ENCODE measurements around the gene METTL27. TPM values are rescaled to one million over a fixed set of nuclear protein-coding genes. Genes with fewer than 3 reads are reported as not detected.
A peak's percentile ranks its signal among the peaks of the same experiment; 100 is the strongest.
"Not testable (repeated sequence)": the region's sequence is repeated elsewhere in the genome, so short reads cannot be mapped to it uniquely, and the experiment has no call there.

METTL27 gene
- polyA plus RNA-seq, 2 donors, result 0.45 to 1.1 TPM

DNA sequence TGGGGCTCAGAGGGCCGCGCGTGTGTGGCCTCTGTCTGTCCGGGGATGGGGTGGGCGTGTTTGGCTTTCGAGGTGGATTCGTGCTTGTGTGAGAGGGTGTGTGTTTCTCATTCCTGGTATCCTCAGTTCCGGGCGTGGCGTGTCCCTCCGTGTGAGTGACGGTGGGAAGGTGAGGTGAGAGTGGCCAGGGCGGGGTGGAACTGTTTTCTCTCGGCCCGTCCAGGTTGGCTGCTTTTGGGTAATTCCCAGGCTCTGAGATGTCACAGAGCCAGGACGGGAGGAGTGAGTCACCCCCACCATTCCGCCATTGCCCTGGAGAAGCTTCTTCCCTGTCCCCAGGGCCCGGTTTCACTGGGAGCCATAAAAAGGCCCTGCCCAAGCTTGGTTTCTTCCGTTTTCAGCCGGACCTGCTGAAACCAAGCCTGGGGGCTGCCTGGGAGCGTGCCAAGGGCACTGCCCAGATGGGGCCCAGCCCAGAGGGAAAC, 32.8 kb downstream of the METTL27 start:
- 57 to 60% methylated on average over 21 of the region's 21 CpGs for WGBS, 2 donors
- no peaks in the 10 kb centered on the region for H3K27me3 ChIP-seq (ENCODE audit: control insufficient read depth in 1 of 2, insufficient read depth in 2 of 2, low read length in 2 of 2)

DNA sequence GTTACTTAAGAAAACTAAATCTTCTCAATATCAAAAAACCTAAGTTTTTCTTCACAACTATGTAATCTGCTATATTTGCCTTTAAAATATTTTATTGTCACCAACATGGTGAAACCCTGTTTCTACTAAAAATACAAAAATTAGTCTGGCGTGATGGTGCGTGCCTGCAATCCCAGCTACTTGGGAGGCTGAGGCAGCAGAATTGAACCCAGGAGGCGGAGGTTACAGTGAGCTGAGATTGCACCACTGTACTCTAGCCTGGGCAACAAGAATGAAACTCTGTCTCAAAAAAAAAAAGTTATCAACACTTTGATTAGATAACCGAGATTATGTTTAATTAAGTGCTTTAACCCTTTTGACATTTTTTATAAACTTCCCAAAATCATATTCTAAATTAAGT, 39.9 kb downstream of the METTL27 start:
- no peak overlapping the region for H3K27ac ChIP-seq (ENCODE audit: low read depth in 2 of 2, low read length in 1 of 2)
- no peaks in the 10 kb centered on the region for H3K36me3 ChIP-seq (ENCODE audit: control insufficient read depth in 2 of 2, insufficient read depth in 2 of 2, low read length in 1 of 2)
- no peaks in the 10 kb centered on the region for H3K4me1 ChIP-seq (ENCODE audit: control insufficient read depth in 2 of 2, insufficient read depth in 2 of 2, low read length in 1 of 2)
- WGBS, 2 donors, result 72 to 90% methylated on average over 4 of the region's 4 CpGs
- no peak overlapping the region for H3K4me3 ChIP-seq (ENCODE audit: low read depth in 1 of 2, low read length in 2 of 2)
- no peaks in the 10 kb centered on the region for H3K9me3 ChIP-seq (ENCODE audit: control insufficient read depth in 2 of 2, insufficient read depth in 1 of 2, low read depth in 1 of 2, low read length in 1 of 2)
- no peaks in the 10 kb centered on the region for H3K27me3 ChIP-seq (ENCODE audit: control insufficient read depth in 1 of 2, insufficient read depth in 2 of 2, low read length in 2 of 2)

More for the DNA sequence above, 32.8 kb downstream of the METTL27 start:
- H3K4me3 ChIP-seq (ENCODE audit: low read depth in 1 of 2, low read length in 2 of 2), result no peak overlapping the region
- H3K4me1 ChIP-seq (ENCODE audit: control insufficient read depth in 2 of 2, insufficient read depth in 2 of 2, low read length in 1 of 2), result peaks cover 0 to 3% of the 10 kb centered on the region in 2 donors
- no peaks in the 10 kb centered on the region for H3K36me3 ChIP-seq (ENCODE audit: control insufficient read depth in 2 of 2, insufficient read depth in 2 of 2, low read length in 1 of 2)
- peak overlapping the region; percentile 41 to 75 for H3K27ac ChIP-seq (ENCODE audit: low read depth in 2 of 2, low read length in 1 of 2)
- no peaks in the 10 kb centered on the region for H3K9me3 ChIP-seq (ENCODE audit: control insufficient read depth in 2 of 2, insufficient read depth in 1 of 2, low read depth in 1 of 2, low read length in 1 of 2)

DNA sequence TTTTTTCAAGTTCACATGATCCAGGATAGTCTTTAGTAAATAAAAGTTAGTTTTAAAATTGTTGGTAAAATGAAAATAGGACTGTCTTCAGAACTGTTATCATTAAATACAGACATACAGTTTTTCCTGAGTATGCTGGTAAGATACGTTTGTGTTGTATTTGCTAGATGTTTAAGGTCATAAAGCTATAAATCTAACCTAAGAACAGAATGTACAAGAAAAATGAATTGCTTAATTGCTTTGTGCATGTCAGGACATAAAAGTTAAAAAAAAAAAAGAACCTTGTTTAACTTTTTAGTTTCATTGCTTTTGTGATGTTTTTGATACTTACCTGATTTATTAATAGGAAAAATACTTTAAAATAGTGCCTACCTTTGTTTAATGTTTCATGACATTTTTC, 40.7 kb downstream of the METTL27 start:
- H3K36me3 ChIP-seq (ENCODE audit: control insufficient read depth in 2 of 2, insufficient read depth in 2 of 2, low read length in 1 of 2), result no peaks in the 10 kb centered on the region
- no peaks in the 10 kb centered on the region for H3K4me1 ChIP-seq (ENCODE audit: control insufficient read depth in 2 of 2, insufficient read depth in 2 of 2, low read length in 1 of 2)
- H3K9me3 ChIP-seq (ENCODE audit: control insufficient read depth in 2 of 2, insufficient read depth in 1 of 2, low read depth in 1 of 2, low read length in 1 of 2), result no peaks in the 10 kb centered on the region
- 40 to 45% methylated on average over 1 of the region's 1 CpG for WGBS, 2 donors
- no peaks in the 10 kb centered on the region for H3K27me3 ChIP-seq (ENCODE audit: control insufficient read depth in 1 of 2, insufficient read depth in 2 of 2, low read length in 2 of 2)
- H3K4me3 ChIP-seq (ENCODE audit: low read depth in 1 of 2, low read length in 2 of 2), result no peak overlapping the region
- H3K27ac ChIP-seq (ENCODE audit: low read depth in 2 of 2, low read length in 1 of 2), result no peak overlapping the region

DNA sequence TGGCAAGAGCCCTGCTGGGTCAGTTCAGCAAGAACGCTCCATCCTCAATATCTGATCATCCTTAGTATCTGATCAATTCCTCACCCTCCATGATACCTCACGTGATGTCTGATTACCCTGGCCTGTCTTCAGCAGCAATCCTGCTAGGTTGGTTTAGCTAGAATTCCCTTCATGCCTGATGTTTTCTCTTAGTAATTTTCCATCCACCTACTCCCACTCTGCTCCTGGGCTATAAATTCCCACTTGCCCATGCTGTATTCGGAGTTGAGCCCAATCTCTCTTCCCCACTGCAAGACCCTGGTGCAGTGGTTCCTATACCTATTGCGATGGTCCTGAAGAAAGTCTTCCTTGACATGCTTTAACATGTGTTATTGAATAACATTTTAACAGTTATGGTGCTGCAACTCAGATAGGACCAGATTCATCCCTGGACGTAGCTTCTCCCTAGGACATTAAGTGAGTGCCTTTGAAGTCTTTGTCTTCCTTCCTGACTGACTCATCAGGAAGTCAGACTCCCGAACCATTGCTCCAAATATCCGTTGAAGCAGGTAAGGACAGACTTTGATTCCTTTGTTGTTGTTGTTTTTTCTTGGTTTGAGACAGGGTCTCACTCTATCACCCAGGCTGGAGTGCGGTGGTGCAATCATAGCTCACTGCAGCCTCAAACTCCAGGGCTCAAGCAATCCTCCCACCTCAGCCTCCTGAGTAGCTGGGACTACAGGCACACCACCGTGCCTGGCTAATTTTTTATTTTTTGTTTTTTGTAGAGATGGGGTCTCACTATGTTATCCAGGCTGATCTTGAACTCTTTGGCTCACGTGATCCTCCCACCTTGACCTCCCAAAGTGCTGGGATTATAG, 42.8 kb downstream of the METTL27 start:
- no peaks in the 10 kb centered on the region for H3K27me3 ChIP-seq (ENCODE audit: control insufficient read depth in 1 of 2, insufficient read depth in 2 of 2, low read length in 2 of 2)
- H3K4me3 ChIP-seq (ENCODE audit: low read depth in 1 of 2, low read length in 2 of 2), result no peak overlapping the region
- WGBS, 2 donors, result 59 to 69% methylated on average over 10 of the region's 10 CpGs

DNA sequence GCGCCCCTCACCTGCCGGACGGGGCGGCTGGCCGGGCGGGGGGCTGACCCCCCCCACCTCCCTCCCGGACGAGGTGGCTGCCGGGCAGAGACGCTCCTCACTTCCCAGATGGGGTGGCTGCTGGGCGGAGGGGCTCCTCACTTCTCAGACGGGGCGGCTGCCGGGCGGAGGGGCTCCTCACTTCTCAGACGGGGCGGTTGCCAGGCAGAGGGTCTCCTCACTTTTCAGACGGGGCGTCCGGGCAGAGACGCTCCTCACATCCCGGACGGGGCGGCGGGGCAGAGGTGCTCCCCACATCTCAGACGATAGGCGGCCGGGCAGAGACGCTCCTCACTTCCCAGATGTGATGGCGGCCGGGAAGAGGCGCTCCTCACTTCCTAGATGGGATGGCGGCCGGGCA, 45.1 kb downstream of the METTL27 start:
- H3K4me3 ChIP-seq (ENCODE audit: low read depth in 1 of 2, low read length in 2 of 2); H3K9me3 ChIP-seq (ENCODE audit: control insufficient read depth in 2 of 2, insufficient read depth in 1 of 2, low read depth in 1 of 2, low read length in 1 of 2): not testable (repeated sequence)
- WGBS, 2 donors, result 95 to 98% methylated on average over 20 to 31 of the region's 34 CpGs

More for the DNA sequence above, 42.8 kb downstream of the METTL27 start:
- no peaks in the 10 kb centered on the region for H3K9me3 ChIP-seq (ENCODE audit: control insufficient read depth in 2 of 2, insufficient read depth in 1 of 2, low read depth in 1 of 2, low read length in 1 of 2)
- H3K27ac ChIP-seq (ENCODE audit: low read depth in 2 of 2, low read length in 1 of 2), result no peak overlapping the region
- no peaks in the 10 kb centered on the region for H3K36me3 ChIP-seq (ENCODE audit: control insufficient read depth in 2 of 2, insufficient read depth in 2 of 2, low read length in 1 of 2)
- no peaks in the 10 kb centered on the region for H3K4me1 ChIP-seq (ENCODE audit: control insufficient read depth in 2 of 2, insufficient read depth in 2 of 2, low read length in 1 of 2)

DNA sequence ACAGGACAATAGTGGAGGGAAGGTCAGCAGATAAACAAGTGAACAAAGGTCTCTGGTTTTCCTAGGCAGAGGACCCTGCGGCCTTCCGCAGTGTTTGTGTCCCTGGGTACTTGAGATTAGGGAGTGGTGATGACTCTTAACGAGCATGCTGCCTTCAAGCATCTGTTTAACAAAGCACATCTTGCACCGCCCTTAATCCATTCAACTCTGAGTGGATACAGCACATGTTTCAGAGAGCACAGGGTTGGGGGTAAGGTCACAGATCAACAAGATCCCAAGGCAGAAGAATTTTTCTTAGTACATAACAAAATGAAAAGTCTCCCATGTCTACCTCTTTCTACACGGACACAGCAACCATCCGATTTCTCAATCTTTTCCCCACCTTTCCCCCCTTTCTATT, 45.7 kb downstream of the METTL27 start:
- H3K4me1 ChIP-seq (ENCODE audit: control insufficient read depth in 2 of 2, insufficient read depth in 2 of 2, low read length in 1 of 2); H3K36me3 ChIP-seq (ENCODE audit: control insufficient read depth in 2 of 2, insufficient read depth in 2 of 2, low read length in 1 of 2); H3K9me3 ChIP-seq (ENCODE audit: control insufficient read depth in 2 of 2, insufficient read depth in 1 of 2, low read depth in 1 of 2, low read length in 1 of 2); H3K4me3 ChIP-seq (ENCODE audit: low read depth in 1 of 2, low read length in 2 of 2); H3K27ac ChIP-seq (ENCODE audit: low read depth in 2 of 2, low read length in 1 of 2); H3K27me3 ChIP-seq (ENCODE audit: control insufficient read depth in 1 of 2, insufficient read depth in 2 of 2, low read length in 2 of 2): not testable (repeated sequence)
- WGBS, 2 donors, result 73 to 81% methylated on average over 3 of the region's 6 CpGs

More for the DNA sequence above, 45.1 kb downstream of the METTL27 start:
- not testable (repeated sequence) for H3K27ac ChIP-seq (ENCODE audit: low read depth in 2 of 2, low read length in 1 of 2); H3K27me3 ChIP-seq (ENCODE audit: control insufficient read depth in 1 of 2, insufficient read depth in 2 of 2, low read length in 2 of 2); H3K36me3 ChIP-seq (ENCODE audit: control insufficient read depth in 2 of 2, insufficient read depth in 2 of 2, low read length in 1 of 2); H3K4me1 ChIP-seq (ENCODE audit: control insufficient read depth in 2 of 2, insufficient read depth in 2 of 2, low read length in 1 of 2)

DNA sequence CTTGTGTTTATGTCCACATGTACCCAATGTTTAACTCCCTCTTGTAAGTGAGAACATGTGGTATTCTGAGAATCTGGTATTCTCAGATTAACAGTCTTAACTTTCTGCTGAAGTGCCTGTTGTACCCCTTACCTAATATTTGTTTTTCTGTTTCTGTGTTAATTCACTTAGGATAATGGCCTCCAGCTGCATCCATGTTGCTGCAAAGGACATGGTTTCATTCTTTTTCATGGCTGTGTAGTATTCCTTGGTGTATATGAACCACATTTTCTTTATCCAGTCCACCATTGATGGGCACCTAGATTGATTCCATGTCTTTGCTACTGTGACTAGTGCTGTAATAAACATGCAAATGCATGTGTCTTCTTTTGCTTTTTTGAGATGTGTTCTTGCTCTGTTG, 47.1 kb downstream of the METTL27 start:
- not testable (repeated sequence) for H3K36me3 ChIP-seq (ENCODE audit: control insufficient read depth in 2 of 2, insufficient read depth in 2 of 2, low read length in 1 of 2); H3K4me3 ChIP-seq (ENCODE audit: low read depth in 1 of 2, low read length in 2 of 2); H3K27ac ChIP-seq (ENCODE audit: low read depth in 2 of 2, low read length in 1 of 2); H3K4me1 ChIP-seq (ENCODE audit: control insufficient read depth in 2 of 2, insufficient read depth in 2 of 2, low read length in 1 of 2); H3K27me3 ChIP-seq (ENCODE audit: control insufficient read depth in 1 of 2, insufficient read depth in 2 of 2, low read length in 2 of 2); H3K9me3 ChIP-seq (ENCODE audit: control insufficient read depth in 2 of 2, insufficient read depth in 1 of 2, low read depth in 1 of 2, low read length in 1 of 2)

DNA sequence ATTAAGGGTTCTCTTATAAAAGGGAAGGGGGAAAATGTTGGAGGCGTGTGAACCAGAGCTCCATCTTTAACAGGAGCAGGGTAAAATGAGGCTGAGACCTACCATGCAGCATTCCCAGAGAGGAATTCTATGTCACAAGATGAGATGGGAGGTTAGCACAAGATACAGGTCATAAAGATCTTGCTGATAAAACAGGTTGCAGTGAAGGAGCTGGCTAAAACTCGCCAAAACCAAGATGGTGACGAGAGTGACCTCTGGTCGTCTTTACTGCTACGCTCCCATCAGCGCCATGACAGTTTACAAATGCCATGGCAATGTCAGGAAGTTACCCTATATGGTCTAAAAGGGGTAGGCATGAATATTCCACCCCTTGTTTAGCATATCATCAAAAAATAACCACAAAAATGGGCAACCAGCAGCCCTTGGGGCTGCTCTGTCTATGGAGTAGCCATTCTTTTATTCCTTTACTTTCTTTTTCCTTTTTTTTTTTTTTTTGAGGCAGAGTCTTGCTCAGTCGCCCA, 51.1 kb downstream of the METTL27 start:
- H3K27me3 ChIP-seq (ENCODE audit: control insufficient read depth in 1 of 2, insufficient read depth in 2 of 2, low read length in 2 of 2); H3K9me3 ChIP-seq (ENCODE audit: control insufficient read depth in 2 of 2, insufficient read depth in 1 of 2, low read depth in 1 of 2, low read length in 1 of 2); H3K27ac ChIP-seq (ENCODE audit: low read depth in 2 of 2, low read length in 1 of 2); H3K4me3 ChIP-seq (ENCODE audit: low read depth in 1 of 2, low read length in 2 of 2); H3K36me3 ChIP-seq (ENCODE audit: control insufficient read depth in 2 of 2, insufficient read depth in 2 of 2, low read length in 1 of 2); H3K4me1 ChIP-seq (ENCODE audit: control insufficient read depth in 2 of 2, insufficient read depth in 2 of 2, low read length in 1 of 2): not testable (repeated sequence)
- WGBS, 2 donors, result 88 to 91% methylated on average over 7 of the region's 7 CpGs

DNA sequence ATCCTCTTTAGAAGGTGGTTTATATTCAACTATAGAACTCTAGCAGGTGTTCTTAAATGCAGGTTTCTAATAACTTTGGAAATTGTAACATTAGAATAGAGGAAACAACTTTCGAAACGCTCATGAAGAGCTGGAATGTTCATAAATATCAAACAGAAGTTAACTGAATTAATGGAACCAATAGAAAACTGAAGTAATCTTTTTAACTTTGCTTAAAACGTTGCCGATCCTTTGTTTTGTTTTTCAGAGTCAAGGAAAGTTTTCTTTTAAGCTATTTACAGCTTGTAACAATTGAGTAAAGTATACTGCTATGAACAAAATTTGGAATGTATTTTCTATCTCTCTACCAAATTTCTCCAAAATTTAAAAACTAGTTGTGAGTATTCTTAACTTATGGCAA, 53.3 kb downstream of the METTL27 start:
- Histone ChIP-seq H3K27me3 (ENCODE audit: control insufficient read depth in 1 of 2, insufficient read depth in 2 of 2, low read length in 2 of 2) (no peaks in the 10 kb centered on the region), H3K36me3 (ENCODE audit: control insufficient read depth in 2 of 2, insufficient read depth in 2 of 2, low read length in 1 of 2) (no peaks in the 10 kb centered on the region), H3K4me3 (ENCODE audit: low read depth in 1 of 2, low read length in 2 of 2) (no peak overlapping the region), H3K27ac (ENCODE audit: low read depth in 2 of 2, low read length in 1 of 2) (no peak overlapping the region), H3K4me1 (ENCODE audit: control insufficient read depth in 2 of 2, insufficient read depth in 2 of 2, low read length in 1 of 2) (no peaks in the 10 kb centered on the region), H3K9me3 (ENCODE audit: control insufficient read depth in 2 of 2, insufficient read depth in 1 of 2, low read depth in 1 of 2, low read length in 1 of 2) (no peaks in the 10 kb centered on the region)
- WGBS, 2 donors, result 86 to 88% methylated on average over 4 of the region's 4 CpGs

DNA sequence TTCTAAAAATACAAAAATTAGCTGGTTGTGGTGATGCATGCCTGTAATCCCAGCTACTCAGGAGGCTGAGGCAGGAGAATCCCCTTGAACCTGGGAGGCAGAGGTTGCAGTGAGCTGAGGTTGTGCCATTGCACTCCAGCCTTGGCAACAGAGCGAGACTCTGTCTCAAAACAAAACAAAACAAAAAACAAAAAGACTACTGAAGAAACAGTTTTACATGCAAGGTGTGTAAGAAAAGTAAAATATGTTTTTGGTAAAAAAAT, 54.6 kb downstream of the METTL27 start:
- H3K4me1 ChIP-seq (ENCODE audit: control insufficient read depth in 2 of 2, insufficient read depth in 2 of 2, low read length in 1 of 2); H3K4me3 ChIP-seq (ENCODE audit: low read depth in 1 of 2, low read length in 2 of 2); H3K27me3 ChIP-seq (ENCODE audit: control insufficient read depth in 1 of 2, insufficient read depth in 2 of 2, low read length in 2 of 2); H3K9me3 ChIP-seq (ENCODE audit: control insufficient read depth in 2 of 2, insufficient read depth in 1 of 2, low read depth in 1 of 2, low read length in 1 of 2); H3K36me3 ChIP-seq (ENCODE audit: control insufficient read depth in 2 of 2, insufficient read depth in 2 of 2, low read length in 1 of 2); H3K27ac ChIP-seq (ENCODE audit: low read depth in 2 of 2, low read length in 1 of 2): not testable (repeated sequence)
- WGBS, 2 donors, result 82 to 85% methylated on average over 1 of the region's 1 CpG
